C4-2B (cell line): ENCODE data around the gene ANGPT4.

Source experiments
- CTCF ChIP-seq: fragments of 450-650 bp; conservative IDR thresholded peaks from 2 replicates; pipeline ENCODE4 v1.5.1; 2017; ENCODE audit warnings: mild to moderate bottlenecking
- ZFX ChIP-seq: fragments of 450-650 bp; IDR thresholded peaks from 2 replicates; pipeline ENCODE4 v1.6.1; 2017

- TF ChIP-seq CTCF (no peak), ZFX (no peak)
Observed at GRCh38 chr20:914727-915498, 1.2 kb downstream of the ANGPT4 start.
